Measurements from ENCODE around the gene ALDOA.

- TF ChIP-seq EZH2 (IDR thresholded peaks at IDR 0.05; ENCODE audit: borderline replicate concordance) (no peak), CTCF (IDR thresholded peaks at IDR 0.05; ENCODE audit: poor library complexity) (no peak), EZH2phosphoT487 (IDR thresholded peaks at IDR 0.05; ENCODE audit: low read depth, severe bottlenecking, unreplicated experiment) (no peak)
Measured at GRCh38 chr16:30046178-30046577, 19.4 kb upstream of the ALDOA start.

Measured in hepatocyte (in vitro differentiated cells).